Activated CD4-positive, alpha-beta T cell treated with anti-CD3 and anti-CD28 coated beads, Interleukin-2, amount 50 U/mL, for 1 hour (primary cell): ENCODE results near the gene XRCC1.
A peak's percentile ranks its signal among the peaks of the same experiment; 100 is the strongest.
"Not testable (repeated sequence)": the region's sequence is repeated elsewhere in the genome, so short reads cannot be mapped to it uniquely, and the experiment has no call there.

ENCODE experiments used
- DNase-seq: peaks from one replicate; pipeline ENCODE4 v3.0.0-alpha.2; 2020

Gene XRCC1

DNA sequence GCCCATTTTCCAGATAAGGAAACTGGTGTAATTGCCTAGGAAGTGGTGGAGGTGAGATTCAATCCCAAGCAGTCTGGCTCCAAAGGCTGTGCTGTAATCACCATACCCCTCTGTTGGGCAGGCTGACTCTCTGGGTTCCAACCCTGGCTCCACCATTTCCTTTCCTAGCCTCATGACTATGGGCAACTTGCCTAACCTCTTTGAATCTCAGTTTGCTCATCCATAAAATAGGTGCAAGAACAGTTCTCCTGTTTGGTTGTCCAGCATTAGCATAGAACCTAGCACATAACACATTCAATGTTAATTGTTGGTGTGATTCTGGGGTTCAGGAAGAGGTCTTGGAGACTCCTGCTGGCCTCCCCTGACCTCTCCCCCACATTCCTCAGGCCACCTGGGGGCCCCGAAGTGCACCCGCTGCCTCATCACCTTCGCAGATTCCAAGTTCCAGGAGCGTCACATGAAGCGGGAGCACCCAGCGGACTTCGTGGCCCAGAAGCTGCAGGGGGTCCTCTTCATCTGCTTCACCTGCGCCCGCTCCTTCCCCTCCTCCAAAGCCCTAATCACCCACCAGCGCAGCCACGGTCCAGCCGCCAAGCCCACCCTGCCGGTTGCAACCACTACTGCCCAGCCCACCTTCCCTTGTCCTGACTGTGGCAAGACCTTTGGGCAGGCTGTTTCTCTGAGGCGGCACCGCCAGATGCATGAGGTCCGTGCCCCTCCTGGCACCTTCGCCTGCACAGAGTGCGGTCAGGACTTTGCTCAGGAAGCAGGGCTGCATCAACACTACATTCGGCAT lies 23.3 kb upstream of the XRCC1 start:
- no peak for DNase-seq

DNA sequence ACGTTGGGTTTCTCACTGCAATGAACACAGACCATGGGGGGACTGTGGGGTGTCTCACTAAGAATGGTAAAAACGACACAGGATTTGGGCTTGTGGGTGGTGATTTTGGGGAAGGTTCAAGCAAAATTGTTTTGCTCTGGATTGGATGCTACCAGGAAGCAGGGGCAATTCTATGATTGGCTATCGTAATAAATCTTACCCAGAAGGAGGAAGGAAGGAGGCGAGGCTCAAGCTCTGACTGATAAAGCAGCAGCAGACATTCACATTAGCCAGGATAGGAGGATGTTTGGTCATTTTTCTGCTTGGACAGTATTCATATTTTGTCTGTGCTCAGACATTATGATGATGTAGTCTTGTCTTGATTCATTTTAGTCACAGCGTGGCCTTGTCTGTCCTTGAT lies 22.5 kb upstream of the XRCC1 start:
- DNase-seq = no peak

DNA sequence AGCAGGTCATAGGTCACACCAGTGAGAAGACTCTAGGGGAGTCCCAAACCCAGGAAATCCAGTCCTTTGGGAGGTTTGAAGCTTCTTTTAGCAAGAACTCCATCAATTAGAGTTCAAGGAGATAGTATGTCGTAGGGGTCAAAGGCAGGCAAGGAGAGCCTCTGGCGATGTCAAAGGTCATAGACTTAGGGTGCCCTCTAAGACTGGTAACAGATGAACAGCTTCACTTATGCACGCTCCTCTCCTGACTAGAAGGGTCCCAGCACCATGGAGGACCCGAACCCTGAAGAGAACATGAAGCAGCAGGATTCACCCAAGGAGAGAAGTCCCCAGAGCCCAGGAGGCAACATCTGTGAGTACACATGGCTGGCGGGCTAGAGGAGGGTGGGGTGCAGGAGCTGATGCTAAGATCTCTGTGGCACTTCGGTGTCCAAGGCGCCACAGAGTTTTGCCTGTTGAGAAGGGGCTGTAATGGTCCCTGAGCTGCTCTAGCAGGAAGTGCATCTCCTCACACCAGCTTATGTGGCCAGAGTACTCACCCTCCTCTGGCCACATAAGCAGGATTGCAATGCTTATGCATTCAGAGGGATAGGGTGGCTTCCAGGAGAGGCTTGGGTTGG lies 21.6 kb upstream of the XRCC1 start:
- DNase-seq = no peak

DNA sequence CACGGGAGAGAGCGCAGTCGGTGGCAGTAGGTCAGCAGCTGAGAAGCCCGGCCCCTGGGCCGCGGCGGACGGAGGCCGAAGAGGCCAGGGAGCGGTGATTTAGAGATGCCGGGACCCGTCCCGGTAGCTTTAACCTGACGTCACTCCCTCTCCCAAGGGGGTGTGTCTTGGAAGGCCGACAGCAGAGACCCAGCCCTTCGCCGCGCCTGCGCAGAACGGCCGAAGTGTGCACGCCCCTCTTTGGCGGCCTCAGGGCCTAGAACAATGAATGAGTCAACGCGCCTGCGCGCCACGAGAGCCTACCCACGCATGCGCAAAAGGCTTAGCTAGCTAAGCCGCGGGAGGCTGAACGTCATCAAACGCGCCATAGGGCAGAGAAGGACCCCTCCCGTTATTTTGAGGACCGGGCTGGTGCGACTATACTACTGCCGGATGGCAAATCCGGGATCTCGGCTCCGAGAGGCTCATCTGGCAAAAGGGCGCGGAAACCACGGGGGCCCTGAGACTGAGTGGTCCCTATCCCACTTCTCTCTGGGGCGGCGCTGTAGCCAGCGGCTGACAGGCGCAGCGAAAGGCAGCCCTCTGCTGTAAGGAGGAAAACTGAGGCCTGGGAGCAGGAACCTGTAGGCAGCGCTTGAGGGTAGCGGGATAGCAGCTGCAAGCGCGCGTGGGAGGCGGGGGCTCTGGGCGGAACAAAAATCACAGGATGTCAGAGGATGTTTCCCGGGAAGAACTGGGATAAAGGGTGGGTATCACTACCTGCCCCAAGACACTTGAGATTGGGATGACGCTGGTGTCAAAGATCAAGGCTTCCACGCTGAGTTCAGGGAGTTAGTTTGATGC lies 20.9 kb upstream of the XRCC1 start, which contains the start of the genes IRGQ and ZNF576:
IRGQ (minus strand) TSS at position 136 of the 843 bp plus-strand sequence. CDS start 796 bp downstream, outside the sequence.
ZNF576 (plus strand) TSS at position 597 of the 843 bp plus-strand sequence. CDS start 514 bp downstream, outside the sequence.
- peak; percentile 100 for DNase-seq

DNA sequence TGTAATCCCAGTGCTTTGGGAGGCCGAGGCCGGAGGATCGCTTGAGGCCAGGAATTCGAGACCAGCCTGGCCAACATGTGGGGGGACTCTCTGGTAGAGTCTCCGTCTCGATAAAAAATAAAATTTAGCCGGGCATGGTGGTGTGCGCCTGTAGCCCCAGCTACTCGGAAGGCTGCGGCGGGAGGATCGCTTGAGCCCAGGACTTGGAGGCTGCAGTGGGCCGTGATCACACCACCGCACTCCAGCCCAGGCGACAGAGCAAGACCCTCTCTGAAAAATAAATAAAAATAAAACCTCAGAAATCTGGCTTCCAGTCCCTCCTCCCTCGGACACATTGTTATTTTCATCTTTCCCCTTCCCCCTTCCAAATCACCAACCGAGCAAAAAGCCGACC lies 20.3 kb upstream of the XRCC1 start:
- DNase-seq = peak; percentile 18

DNA sequence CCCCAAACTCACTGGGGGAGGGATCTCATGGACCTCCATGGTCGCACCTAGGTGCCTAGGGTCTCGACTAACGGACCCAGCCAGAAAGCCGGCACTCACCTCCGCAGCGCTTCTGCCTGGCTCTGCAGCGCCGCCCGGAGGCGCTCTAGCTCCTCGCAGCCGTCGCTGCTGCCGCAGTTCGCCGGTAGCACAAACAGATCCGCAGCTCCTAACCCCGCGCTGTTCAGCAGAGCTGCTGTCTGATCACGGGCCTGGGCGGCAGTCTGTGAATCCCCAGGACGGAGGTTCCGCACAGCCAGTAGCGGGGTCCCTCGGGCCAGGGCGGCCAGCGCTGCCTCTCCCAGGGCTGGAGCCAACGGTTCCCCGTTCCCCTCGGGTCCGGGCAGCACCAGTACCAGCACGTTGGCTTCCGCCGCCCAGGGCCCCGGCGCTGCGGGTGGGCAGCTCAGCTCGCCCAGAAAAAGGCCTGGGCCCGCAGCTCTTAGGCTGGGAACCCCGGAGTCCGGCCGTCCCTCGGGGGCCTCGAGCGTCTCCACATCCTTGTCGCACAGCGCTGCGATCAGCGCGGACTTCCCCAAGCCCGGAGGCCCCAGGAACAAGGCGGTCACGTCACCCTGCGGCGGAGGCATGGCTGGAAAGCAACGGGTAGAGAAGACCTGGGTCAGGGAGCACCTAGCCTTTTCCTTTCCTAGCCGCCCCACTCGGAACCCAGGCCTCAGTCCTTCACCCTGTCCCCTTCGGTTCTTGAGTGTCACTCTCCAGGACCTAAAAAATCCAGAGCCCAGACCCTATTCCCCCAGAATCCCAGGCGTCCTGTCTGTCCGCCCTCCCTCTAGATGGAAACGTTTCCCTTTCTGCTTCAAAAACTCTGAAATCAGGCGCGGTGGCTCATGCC lies 19.6 kb upstream of the XRCC1 start:
- peak; percentile 69 for DNase-seq

DNA sequence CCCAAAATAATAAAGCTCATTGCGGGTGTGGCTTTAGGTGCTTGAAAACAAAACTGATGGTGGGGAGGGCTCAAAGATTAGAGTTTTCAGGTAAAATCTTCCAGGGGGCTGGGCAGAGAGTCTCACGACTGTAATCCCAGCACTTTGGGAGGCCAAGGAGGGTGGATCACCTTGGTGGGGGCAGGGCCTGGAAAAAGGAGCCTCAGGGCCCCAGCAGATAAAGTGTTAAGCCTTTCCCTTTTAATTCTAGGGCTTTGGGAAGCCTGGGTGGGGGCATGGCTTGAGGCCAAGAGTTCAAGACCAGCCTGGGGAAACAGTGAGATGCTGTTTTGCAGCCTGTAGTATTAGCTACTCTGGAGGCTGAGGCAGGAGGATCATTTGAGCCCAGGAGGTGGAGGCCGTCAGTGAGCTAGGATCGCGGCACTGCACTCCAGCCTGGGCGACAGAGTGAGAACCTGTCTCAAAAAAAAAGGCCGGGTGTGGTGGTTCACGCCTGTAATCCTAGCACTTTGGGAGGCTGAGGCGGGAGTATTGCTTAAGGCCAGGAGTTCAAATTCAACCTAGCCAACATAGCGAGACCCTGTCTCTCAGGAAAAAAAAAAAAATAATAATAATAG lies 18.9 kb upstream of the XRCC1 start:
- DNase-seq = no peak

DNA sequence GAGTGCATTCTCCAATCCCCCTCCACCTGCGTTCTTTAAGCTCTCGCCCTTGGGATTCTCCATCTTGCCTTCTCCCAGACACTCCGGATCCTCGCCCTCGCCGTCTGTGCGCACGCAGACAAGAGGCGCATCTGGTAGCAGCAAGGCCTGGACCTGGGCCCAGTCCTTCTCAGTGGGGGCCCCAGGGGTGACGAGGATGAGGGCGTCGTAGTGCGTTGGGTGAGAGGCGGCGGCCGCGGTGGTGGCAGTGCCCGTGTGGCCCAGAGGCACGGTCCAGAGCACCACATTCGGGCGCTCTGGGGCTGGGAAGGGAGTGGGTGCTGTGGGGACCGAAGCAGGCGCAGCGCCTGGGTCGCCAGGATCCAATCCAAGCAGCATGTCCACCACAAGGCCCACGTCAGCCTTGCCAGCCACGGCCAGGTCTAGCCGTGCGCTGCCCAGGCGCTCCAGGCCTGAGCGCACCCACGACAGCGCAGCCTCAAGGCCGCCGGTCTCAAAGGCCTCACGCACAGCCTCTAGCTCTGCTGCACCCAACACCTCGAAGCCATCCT lies 17.5 kb upstream of the XRCC1 start:
- DNase-seq = no peak

DNA sequence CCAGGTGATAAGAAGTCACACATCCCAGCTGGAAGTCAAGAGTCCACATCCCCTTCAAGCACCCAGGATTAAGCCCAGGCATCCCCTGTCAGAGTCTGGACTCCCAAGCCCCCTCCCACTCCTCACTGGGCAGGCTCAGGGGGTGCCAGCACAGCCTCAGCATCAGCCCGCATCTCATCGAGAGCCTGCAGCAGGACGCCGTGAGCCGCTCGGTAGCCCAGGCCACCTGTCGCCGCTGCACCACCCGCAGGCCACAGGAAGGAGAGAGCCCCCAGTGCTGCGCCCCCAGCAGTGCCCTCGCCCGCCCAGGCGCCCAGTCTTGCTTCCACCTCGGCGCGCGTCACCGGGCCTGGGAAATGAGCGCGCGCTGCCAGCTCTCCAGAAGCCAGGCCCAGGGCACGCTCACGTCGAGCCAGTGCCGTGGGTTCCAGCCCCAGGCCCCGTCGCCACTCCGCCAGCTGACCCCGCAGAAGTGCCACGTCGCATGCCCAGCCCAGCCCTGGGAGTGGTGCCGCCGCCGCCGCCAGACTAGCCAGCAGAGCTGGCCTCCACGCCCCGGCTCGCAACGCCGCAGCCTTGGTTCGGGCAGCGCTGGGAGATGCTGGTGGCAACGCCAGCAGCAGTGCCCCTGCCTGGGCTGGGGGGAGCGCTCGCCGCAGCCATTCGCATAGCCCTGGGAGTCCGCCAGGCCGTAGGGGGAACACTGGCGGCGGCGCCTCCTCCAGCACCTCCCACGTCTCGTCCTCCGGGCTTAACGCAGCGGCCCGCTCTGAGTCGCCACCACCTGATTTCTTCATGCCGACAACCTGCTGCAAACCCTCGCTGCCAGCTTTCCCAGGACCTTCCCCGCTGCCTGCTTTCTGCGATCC lies 16.8 kb upstream of the XRCC1 start:
- DNase-seq = no peak

DNA sequence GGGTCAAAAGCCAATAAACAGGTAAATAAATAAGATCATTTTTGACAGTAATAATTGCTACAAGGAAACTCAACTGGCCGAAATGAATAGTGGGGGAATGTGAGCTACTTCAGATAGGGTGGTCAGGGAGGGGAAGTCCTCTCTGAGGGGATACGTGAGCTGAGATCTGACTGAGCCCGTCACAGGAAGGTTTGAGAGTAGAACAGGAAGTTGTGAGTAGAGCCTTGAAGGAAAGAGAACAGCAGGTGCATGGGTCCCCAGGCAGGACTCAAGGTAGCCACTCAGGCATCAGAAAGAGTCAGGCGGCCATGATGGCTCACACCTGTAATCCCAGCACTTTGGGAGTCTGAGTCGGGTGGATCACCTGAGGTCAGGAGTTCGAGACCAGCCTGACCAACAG lies 14.4 kb upstream of the XRCC1 start:
- no peak for DNase-seq

DNA sequence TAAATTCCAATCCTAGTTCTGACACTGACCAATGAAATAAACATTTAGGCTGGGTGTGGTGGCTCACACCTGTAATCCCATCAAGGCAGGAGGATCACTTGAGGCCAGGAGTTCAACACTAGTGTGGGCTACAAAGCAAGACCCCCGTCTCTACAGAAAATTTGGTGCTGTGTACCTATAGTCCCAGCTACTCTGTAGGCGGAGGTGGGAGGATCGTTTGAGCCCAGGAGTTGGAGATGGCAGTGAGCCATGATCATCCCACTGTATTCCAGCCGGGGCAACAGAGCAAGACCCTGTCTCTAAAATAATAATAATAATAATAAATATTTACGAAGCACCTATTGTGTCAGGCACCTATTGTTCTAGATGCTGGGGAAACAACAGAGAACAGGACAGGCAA lies 13.9 kb upstream of the XRCC1 start:
- no peak for DNase-seq

DNA sequence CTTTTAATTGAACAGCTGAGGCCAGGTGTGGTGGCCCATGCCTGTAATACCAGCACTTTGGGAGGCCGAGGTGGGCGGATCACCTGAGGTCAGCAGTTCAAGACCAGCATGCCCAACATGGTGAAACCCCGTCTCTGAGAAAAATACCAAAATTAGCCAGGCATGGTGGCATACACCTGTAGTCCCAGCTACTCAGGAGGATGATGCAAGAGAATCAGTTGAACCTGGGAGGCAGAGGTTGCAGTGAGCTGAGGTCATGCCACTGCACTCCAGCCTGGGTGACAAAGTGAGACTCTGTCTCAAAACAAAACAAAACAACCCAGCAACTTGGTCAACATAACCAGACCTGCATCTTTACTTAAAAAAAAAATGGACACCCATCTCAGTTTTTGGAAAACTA lies 11.7 kb upstream of the XRCC1 start:
- DNase-seq = not testable (repeated sequence)

DNA sequence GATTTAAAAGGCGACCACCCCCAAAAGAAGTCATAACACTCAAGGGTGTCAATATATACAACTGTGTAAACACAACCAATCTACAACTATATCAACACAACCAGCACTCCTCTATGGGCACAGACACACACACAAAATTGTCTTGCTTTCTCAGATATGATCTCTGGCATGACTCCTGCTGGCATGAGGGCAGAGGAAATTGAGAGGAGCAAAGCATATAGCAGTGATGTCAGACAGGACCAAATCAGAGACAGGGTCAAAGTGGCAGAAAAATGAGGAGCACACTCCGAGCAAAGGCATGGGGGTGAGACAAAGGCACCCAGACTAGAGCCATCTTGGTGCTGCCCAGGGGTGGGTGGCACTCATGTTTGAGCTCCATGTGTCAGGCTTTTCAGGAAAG lies 11.0 kb upstream of the XRCC1 start:
- DNase-seq = no peak

DNA sequence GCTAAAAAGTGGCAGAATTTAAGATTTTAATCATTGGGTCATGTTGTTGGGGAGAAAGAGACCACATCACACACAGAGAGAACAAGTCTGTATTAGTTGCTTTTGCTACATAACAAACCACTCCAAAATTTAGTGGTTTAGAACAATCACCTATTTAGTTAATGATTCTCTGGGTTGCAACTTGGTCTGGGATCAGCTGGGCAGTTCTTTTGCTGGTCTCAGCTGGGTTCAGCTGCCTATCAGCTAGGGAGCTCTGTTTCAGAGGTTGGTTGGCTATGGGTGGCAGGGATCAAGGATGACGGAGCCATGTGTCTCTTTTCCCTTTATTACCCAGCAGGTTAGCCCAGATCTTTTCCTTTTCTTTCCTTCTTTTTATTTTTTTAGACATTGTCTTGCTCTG lies 9.2 kb upstream of the XRCC1 start:
- DNase-seq = no peak

DNA sequence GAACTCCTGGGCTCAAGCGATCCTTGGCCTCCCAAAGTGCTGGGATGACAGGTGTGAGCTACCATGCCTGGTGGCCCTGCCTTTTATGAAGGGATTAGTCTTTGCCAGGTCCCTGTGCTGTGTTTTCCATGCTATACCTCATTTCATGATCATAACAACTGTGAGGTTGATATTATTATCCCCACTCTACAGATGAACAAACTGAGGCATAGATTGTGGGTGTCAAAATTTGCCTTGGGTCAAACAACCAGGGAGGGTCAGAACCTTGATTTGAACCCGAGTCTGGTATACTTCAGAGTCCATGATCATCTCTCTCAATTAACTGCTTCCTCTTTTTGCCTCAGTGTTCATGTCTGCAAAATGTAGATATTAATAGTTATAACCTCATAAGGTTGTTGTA lies 7.2 kb upstream of the XRCC1 start:
- no peak for DNase-seq

DNA sequence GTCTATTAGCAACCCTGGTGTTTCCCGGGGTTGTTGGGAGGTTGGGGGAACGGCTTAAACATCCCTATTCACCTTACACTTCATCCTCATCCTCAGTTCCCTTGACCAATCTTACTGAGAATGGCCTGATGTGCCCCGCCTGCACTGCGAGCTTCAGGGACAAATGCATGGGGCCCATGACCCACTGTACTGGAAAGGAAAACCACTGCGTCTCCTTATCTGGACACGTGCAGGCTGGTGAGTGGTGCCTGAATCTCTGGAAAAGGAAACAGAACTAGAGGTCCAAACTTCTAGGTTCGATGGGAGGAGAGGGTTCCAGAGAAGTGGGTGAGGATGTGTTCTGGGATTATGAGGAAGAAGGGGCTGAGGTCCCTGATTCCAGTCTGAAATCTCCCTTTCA lies 6.1 kb upstream of the XRCC1 start:
- no peak for DNase-seq

DNA sequence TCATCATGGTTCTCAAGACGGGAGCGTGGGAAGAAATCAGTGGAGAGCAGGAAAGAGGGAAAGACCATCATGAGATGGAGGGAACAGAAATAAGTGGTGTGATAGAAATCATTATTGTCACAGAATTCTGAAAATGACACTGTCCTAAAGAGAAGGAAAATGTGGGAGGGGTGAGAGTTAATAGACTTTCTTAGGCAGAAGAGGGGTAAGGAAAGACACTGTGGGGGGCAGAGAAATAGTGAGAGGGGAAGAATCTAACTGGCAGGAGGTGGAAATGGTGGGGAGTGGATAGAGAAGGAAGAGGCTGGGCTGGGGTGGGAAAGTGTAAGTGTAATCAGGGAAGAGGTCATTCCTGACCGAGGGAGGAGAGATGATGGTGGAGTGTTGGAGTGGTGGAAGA lies 3.5 kb upstream of the XRCC1 start:
- DNase-seq = no peak

DNA sequence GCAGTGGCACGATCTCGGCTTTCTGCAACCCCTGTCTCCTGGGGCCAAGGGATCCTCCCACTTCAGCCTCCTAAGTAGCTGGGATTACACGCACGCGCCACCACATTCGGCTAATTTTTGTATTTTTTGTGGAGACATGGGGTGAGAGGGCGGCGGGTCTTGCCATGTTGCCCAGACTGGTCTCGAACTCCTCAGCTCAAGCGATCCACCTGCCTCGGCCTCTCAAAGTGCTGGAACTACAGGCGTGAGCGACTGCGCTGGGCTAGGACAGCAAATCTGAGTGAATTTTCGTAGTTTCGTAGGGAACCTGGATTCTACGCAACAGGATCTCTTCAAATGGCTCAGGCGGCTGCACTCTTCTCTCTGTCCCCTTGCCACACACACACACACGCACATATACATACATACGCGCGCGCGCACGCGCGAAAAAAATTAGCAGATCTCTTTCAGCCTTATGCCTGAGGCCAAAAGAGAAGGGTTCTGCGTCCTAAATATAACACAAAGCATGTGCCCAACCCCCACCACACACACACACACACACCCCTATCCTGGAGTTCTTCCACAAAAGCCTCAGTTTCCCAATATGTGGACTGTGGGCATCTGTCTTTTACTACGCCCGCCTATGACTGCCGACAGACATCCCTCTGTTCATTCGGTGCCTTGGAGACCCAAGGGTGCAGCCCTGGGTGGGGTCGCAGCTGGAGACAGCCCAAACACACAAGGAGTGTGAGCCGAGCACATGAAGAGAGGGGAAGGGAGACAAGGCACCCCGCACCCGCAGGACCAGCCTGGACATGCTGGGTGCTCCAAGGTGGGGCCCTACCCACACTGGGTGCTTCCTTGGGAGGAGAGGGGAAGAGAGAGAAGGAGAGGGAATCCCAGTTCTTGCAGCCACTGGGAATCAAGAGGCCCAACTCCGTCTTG lies 890 bp upstream of the XRCC1 start:
- no peak for DNase-seq

DNA sequence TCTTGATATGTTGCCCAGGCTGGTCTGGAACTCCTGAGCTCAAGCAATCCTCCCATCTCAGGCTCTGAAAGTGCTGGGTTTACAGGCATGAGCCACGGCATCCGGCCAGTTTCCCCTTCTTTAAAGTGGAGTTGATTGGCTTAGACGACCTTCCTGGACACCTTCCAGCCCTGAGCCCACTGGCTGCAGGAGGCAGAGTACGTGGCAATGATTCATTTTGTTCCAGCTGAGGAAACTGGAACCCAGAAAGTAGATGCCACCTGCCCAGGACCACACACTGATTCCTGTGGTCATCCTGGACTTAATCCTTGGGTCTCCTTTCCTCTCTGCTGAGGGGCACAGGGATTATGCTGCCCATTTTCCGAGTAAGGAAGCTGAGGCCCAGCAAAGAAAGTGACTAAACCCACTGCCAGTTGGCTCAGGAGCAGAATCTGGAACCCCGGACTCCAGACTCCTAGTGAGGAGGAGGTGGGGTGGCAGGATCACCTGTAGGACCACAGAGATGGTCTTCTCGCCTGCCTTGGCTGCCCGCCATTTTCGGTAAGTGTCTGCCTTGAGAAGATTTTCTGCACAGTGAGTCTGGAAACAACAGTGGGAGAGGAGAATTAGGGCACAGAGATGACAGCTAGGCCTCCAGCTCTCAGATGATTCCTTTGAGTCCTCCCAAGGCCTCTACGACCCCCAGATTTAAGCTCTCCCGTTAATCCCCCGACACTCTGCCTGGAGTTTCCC lies 737 bp downstream of the XRCC1 start:
- DNase-seq = no peak
